ENCODE data around the gene PLGLB1.
"Not testable (repeated sequence)": the region's sequence is repeated elsewhere in the genome, so short reads cannot be mapped to it uniquely, and the experiment has no call there.

The PLGLB1 gene

DNA sequence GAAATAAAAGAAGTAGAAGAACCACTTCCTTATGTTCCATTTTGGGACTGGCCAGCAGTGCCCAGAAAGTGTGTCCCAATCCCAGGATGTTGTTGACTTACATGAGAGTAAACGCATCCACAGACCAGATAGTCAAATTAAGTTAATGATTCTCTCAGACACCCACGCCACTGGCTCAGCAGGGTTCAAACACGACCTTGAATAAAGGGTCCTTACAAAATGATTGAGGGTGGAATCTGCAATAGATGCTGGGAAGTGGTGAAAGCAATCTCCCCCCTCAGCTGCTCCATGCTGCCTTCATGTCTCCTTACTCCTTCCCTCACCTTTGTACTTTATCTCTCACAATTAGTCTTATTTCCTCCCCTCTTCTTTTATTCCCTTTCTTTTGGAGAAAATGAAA lies at the start of gene PLGLB1:
Gene PLGLB1 (minus strand): TSS at position 101 of the 400 bp plus-strand sequence. CDS start 61 bp downstream, at position 40.
- not testable (repeated sequence) for DNase-seq

- DNase-seq, result not testable (repeated sequence)
Measured at GRCh38 chr2:87064305-87064704, 42.7 kb upstream of the PLGLB1 start.

DNA sequence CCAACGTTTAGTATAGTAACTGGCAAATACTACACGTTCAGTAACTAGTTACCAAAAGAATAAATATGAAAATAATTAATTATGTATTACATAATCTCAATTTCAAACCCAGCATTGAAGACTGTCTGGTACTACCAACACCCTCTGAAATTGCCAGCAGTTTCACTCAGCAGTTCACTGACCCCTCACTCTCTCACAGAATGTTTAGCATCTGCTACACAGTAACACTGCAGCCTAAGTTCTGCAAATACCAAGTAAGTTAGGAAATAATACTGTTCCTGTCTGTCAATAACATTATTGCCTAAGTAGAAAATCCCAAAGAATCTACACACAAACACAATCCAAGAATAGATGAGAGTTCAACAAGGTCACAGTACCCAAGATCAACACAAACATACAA lies 41.8 kb upstream of the PLGLB1 start:
- not testable (repeated sequence) for DNase-seq

- DNase-seq, result not testable (repeated sequence)
Measured at GRCh38 chr2:87061519-87061918, 39.9 kb upstream of the PLGLB1 start.

GRCh38 chr2:87057606-87058005 lies 36.0 kb upstream of the PLGLB1 start:
- not testable (repeated sequence) for DNase-seq

DNA sequence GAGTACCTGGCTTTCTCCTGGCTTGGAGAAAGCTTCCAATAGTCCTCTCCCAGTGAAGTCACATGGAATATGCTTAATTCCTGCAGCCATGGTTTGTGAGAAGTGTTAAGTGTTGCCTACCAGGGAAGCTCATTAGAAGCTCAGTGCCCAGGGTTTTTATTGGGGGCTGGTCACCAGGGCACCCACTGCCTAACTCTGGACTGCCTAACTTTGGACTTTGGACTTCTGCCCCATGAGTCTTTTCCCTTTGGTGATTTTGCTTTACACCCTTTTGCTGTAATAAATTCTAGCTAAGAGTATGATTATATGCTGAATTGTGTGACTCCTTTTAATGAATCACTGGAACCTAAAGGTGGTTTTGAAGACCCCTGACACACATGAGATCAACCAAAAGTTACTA lies 35.2 kb upstream of the PLGLB1 start:
- not testable (repeated sequence) for DNase-seq

GRCh38 chr2:87056435-87056834 lies 34.8 kb upstream of the PLGLB1 start:
- not testable (repeated sequence) for DNase-seq

- DNase-seq, result not testable (repeated sequence)
Measured at GRCh38 chr2:87054375-87054774, 32.7 kb upstream of the PLGLB1 start.

DNA sequence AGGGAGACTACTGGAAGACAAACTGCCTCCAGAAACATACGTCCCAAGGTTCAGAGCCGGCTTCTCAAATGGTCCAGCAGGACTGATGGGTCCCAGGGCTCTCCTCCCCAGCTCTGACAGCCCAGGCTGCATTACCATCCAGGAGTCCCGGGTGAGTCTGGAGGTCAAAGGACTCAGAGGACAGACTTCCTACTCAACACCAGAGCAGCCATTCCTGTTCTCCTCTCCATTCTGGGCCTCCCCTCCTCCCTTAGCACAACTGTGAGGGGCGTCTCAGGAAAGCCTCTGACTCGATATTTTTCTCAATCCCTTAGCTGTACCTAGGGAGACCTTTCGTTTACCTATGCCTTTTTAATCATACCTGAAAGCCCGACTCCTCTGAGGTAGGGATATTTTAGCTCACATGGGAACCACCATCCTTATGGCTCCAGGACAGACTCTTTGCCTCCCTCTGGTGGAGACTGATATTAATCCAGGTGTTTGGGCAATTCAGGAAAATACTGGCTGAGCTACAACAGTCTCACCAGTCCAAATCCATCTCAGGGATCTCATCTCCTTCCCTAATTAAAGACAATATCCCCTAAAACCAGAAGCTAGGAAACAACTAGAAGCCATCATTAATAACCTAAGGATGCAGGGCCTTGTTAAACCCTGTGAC lies 19.8 kb upstream of the PLGLB1 start:
- DNase-seq, result not testable (repeated sequence)

GRCh38 chr2:87028607-87029006 lies 7.0 kb upstream of the PLGLB1 start:
- not testable (repeated sequence) for DNase-seq

- DNase-seq, result not testable (repeated sequence)
Measured at GRCh38 chr2:87026816-87027215, 5.2 kb upstream of the PLGLB1 start.

GRCh38 chr2:87025927-87026326 lies 4.3 kb upstream of the PLGLB1 start:
- DNase-seq, result not testable (repeated sequence)

GRCh38 chr2:87023988-87024615 lies 2.5 kb upstream of the PLGLB1 start:
- not testable (repeated sequence) for DNase-seq

- not testable (repeated sequence) for DNase-seq
Measured at GRCh38 chr2:87021043-87021442, 601 bp downstream of the PLGLB1 start.

GRCh38 chr2:87019053-87019452 lies 2.6 kb downstream of the PLGLB1 start:
- not testable (repeated sequence) for DNase-seq

- not testable (repeated sequence) for DNase-seq
Measured at GRCh38 chr2:87014489-87015169, 7.0 kb downstream of the PLGLB1 start.

GRCh38 chr2:87004398-87004797 lies 17.2 kb downstream of the PLGLB1 start:
- not testable (repeated sequence) for DNase-seq

Data from activated CD4-positive, CD25-positive, alpha-beta regulatory T cell treated with anti-CD3 and anti-CD28 coated beads, Interleukin-2, amount 50 U/mL, for 72 hours (primary cell).